Measurements from ENCODE around the gene HYAL3. TPM values are rescaled to one million over a fixed set of nuclear protein-coding genes. Genes with fewer than 3 reads are reported as not detected.

The HYAL3 gene
- total and polyA plus RNA-seq, 5 donors from 2014 or later, result 1.8 to 8.3 (median 3.3) TPM

- ATAC-seq (ENCODE audit: low read depth in 2 of 2), result no peak
- Mint-ChIP-seq H3K27me3 (peaks cover 28% of the 10 kb centered on the region), H3K4me1 (peaks cover 0 to 10% (median 6%) of the 10 kb centered on the region in 4 donors), H3K27ac (no peak overlapping the region), H3K4me3 (no peak overlapping the region), H3K36me3 (no peaks in the 10 kb centered on the region), H3K9me3 (peaks cover 0 to 2% (median 0%) of the 10 kb centered on the region in 7 donors)
- Histone ChIP-seq H3K27me3 (ENCODE audit: control insufficient read depth, insufficient read depth, low read length) (no peaks in the 10 kb centered on the region), H3K36me3 (ENCODE audit: control insufficient read depth, insufficient read depth, low read length) (no peaks in the 10 kb centered on the region), H3K9me3 (ENCODE audit: control insufficient read depth in 2 of 2, low read length in 2 of 2) (no peaks in the 10 kb centered on the region), H3K27ac (ENCODE audit: insufficient read depth, low read length, poor library complexity, severe bottlenecking) (no peak overlapping the region), H3K4me1 (ENCODE audit: control insufficient read depth, insufficient read depth, low read length, poor library complexity, severe bottlenecking) (peaks cover 4% of the 10 kb centered on the region), H3K4me3 (ENCODE audit: low read depth, low read length) (no peak overlapping the region)
- DNase-seq, result no peak
Measured at GRCh38 chr3:50268276-50268675, 30.9 kb downstream of the HYAL3 start.

- Mint-ChIP-seq H3K9me3 (peaks cover 0 to 2% (median 0%) of the 10 kb centered on the region in 7 donors), H3K4me3 (no peak overlapping the region), H3K36me3 (no peaks in the 10 kb centered on the region), H3K27ac (no peak overlapping the region), H3K27me3 (peaks cover 22% of the 10 kb centered on the region), H3K4me1 (peaks cover 0 to 5% (median 1%) of the 10 kb centered on the region in 4 donors)
- DNase-seq (no peak), ATAC-seq (ENCODE audit: low read depth in 2 of 2) (no peak)
- Histone ChIP-seq H3K9me3 (ENCODE audit: control insufficient read depth in 2 of 2, low read length in 2 of 2) (no peaks in the 10 kb centered on the region), H3K27me3 (ENCODE audit: control insufficient read depth, insufficient read depth, low read length) (no peaks in the 10 kb centered on the region), H3K4me3 (ENCODE audit: low read depth, low read length) (no peak overlapping the region), H3K27ac (ENCODE audit: insufficient read depth, low read length, poor library complexity, severe bottlenecking) (no peak overlapping the region), H3K4me1 (ENCODE audit: control insufficient read depth, insufficient read depth, low read length, poor library complexity, severe bottlenecking) (no peaks in the 10 kb centered on the region), H3K36me3 (ENCODE audit: control insufficient read depth, insufficient read depth, low read length) (no peaks in the 10 kb centered on the region)
Measured at GRCh38 chr3:50267280-50267913, 31.8 kb downstream of the HYAL3 start.

DNA sequence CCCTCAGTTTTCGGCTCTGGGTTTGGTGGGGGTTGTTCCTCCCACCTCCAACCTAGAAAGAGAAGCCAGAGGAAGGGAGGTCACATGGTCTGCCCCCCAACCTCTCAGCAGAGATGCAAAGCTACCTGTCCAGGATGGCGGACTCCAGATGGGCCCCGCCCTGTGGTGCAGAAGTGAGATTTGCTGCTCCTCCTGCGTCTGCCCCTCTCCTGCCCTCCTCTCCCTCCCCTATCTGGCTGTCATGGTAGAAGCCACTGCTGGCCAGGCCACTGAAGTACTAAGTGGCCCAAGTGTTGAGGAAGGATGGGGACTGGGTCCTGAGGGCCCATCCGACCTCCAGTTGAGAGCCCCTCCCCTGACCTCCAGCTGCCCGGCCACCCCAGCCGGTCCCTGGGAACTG, 32.4 kb downstream of the HYAL3 start:
- Mint-ChIP-seq H3K27me3 (peaks cover 18% of the 10 kb centered on the region), H3K9me3 (peaks cover 0 to 2% (median 0%) of the 10 kb centered on the region in 7 donors), H3K27ac (no peak overlapping the region), H3K4me1 (peaks cover 0 to 4% (median 1%) of the 10 kb centered on the region in 4 donors), H3K36me3 (no peaks in the 10 kb centered on the region), H3K4me3 (no peak overlapping the region)
- DNase-seq (no peak), ATAC-seq (ENCODE audit: low read depth in 2 of 2) (no peak)
- Histone ChIP-seq H3K4me3 (ENCODE audit: low read depth, low read length) (no peak overlapping the region), H3K36me3 (ENCODE audit: control insufficient read depth, insufficient read depth, low read length) (no peaks in the 10 kb centered on the region), H3K27me3 (ENCODE audit: control insufficient read depth, insufficient read depth, low read length) (no peaks in the 10 kb centered on the region), H3K4me1 (ENCODE audit: control insufficient read depth, insufficient read depth, low read length, poor library complexity, severe bottlenecking) (no peaks in the 10 kb centered on the region), H3K9me3 (ENCODE audit: control insufficient read depth in 2 of 2, low read length in 2 of 2) (no peaks in the 10 kb centered on the region), H3K27ac (ENCODE audit: insufficient read depth, low read length, poor library complexity, severe bottlenecking) (no peak overlapping the region)

DNA sequence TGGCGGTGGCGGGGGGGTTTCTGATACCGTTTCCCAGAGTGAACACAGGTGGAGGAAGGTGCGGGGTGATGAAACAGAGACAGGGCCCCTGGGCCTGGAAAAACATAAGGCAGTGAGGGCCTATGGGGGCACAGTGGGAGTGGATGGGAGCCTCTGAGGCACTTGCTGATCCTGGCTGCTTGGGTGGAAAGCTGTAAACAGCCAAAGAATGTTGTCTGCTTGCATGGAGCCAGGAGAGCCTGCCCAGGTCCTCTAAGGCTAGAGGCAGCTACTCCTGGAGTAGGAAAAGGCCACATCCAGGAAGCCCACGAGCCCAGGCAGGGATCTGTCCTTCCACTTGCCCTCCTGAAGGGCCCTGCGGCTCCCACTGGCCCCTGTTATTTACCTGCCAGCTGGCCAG, 33.2 kb downstream of the HYAL3 start:
- Histone ChIP-seq H3K27ac (ENCODE audit: insufficient read depth, low read length, poor library complexity, severe bottlenecking) (no peak overlapping the region), H3K27me3 (ENCODE audit: control insufficient read depth, insufficient read depth, low read length) (no peaks in the 10 kb centered on the region), H3K9me3 (ENCODE audit: control insufficient read depth in 2 of 2, low read length in 2 of 2) (no peaks in the 10 kb centered on the region), H3K4me3 (ENCODE audit: low read depth, low read length) (no peak overlapping the region), H3K36me3 (ENCODE audit: control insufficient read depth, insufficient read depth, low read length) (no peaks in the 10 kb centered on the region), H3K4me1 (ENCODE audit: control insufficient read depth, insufficient read depth, low read length, poor library complexity, severe bottlenecking) (no peaks in the 10 kb centered on the region)
- Mint-ChIP-seq H3K4me3 (peak overlapping the region in 2 of 4 donors; percentile 25 to 88), H3K27me3 (peaks cover 12% of the 10 kb centered on the region), H3K27ac (no peak overlapping the region), H3K36me3 (no peaks in the 10 kb centered on the region), H3K9me3 (peaks cover 0 to 2% (median 0%) of the 10 kb centered on the region in 7 donors), H3K4me1 (peaks cover 0 to 3% (median 0%) of the 10 kb centered on the region in 4 donors)
- DNase-seq (no peak), ATAC-seq (ENCODE audit: low read depth in 2 of 2) (no peak)

DNA sequence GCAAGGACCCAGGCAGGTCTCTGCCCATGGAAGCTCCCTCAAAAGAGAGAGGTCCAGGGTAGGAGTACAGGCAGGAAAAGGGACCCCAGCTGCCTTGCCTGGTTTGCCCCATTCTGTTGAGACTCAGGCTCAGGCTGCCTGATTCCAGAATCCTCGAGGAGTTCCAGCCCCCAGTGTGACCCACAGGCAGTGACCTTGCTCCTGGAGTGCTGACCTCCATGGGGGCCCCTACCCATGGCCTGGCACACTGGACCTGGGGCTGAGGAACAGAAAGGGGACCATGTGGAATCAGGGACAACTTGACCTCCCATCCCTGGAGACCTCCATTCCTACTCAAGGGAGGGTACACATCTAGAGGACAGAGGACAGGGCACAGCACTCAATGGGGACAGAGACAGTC, 33.6 kb downstream of the HYAL3 start:
- Histone ChIP-seq H3K9me3 (ENCODE audit: control insufficient read depth in 2 of 2, low read length in 2 of 2) (no peaks in the 10 kb centered on the region), H3K36me3 (ENCODE audit: control insufficient read depth, insufficient read depth, low read length) (no peaks in the 10 kb centered on the region), H3K27me3 (ENCODE audit: control insufficient read depth, insufficient read depth, low read length) (no peaks in the 10 kb centered on the region), H3K4me3 (ENCODE audit: low read depth, low read length) (no peak overlapping the region), H3K4me1 (ENCODE audit: control insufficient read depth, insufficient read depth, low read length, poor library complexity, severe bottlenecking) (peaks cover 2% of the 10 kb centered on the region), H3K27ac (ENCODE audit: insufficient read depth, low read length, poor library complexity, severe bottlenecking) (no peak overlapping the region)
- H3K27me3 Mint-ChIP-seq, result peaks cover 12% of the 10 kb centered on the region
- peaks cover 0 to 3% (median under 1%) of the 10 kb centered on the region in 4 donors for H3K4me1 Mint-ChIP-seq
- H3K36me3 Mint-ChIP-seq, result no peaks in the 10 kb centered on the region
- ATAC-seq (ENCODE audit: low read depth in 2 of 2) (no peak), DNase-seq (no peak)
- H3K27ac Mint-ChIP-seq, result no peak overlapping the region
- peak overlapping the region in 1 of 4 donors; percentile 25 for H3K4me3 Mint-ChIP-seq
- H3K9me3 Mint-ChIP-seq, result peaks cover 0 to 2% (median 0%) of the 10 kb centered on the region in 7 donors

DNA sequence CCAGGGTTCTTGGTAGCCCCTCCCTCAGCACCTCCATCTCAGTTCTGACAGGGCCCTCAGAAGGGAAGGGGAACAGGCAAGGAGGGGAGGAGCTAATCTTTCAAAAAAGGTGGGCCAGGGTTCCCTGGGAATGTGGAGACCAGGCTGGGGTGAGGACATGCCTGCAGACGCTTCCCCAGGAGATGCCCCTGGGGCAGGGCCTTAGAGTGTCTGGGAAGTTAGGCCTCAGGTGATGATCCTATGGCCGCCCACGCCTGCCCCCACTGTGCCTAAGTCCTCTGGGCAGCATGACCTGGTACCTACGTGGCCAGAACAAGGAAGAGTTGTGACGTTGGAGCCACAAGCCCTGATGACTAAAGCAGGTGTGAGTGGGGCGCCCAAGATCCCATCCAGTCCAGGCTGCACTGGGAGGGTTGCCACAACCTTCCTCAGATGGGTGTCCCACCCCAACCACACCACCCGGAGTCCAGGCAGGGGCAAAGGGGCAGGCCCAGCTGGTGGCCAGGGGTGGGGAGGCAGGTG, 34.2 kb downstream of the HYAL3 start:
- no peak overlapping the region for H3K27ac Mint-ChIP-seq
- H3K27me3 ChIP-seq (ENCODE audit: control insufficient read depth, insufficient read depth, low read length), result no peaks in the 10 kb centered on the region
- no peak overlapping the region for H3K27ac ChIP-seq (ENCODE audit: insufficient read depth, low read length, poor library complexity, severe bottlenecking)
- H3K27me3 Mint-ChIP-seq, result peaks cover 12% of the 10 kb centered on the region
- peaks cover 0 to 3% (median 1%) of the 10 kb centered on the region in 4 donors for H3K4me1 Mint-ChIP-seq
- DNase-seq, result no peak
- H3K4me1 ChIP-seq (ENCODE audit: control insufficient read depth, insufficient read depth, low read length, poor library complexity, severe bottlenecking), result peaks cover 5% of the 10 kb centered on the region
- no peak overlapping the region for H3K4me3 ChIP-seq (ENCODE audit: low read depth, low read length)
- no peaks in the 10 kb centered on the region for H3K36me3 Mint-ChIP-seq
- no peaks in the 10 kb centered on the region for H3K9me3 ChIP-seq (ENCODE audit: control insufficient read depth in 2 of 2, low read length in 2 of 2)
- H3K9me3 Mint-ChIP-seq, result peaks cover 0 to 2% (median 0%) of the 10 kb centered on the region in 7 donors
- no peaks in the 10 kb centered on the region for H3K36me3 ChIP-seq (ENCODE audit: control insufficient read depth, insufficient read depth, low read length)
- no peak for ATAC-seq (ENCODE audit: low read depth in 2 of 2)
- no peak overlapping the region for H3K4me3 Mint-ChIP-seq

DNA sequence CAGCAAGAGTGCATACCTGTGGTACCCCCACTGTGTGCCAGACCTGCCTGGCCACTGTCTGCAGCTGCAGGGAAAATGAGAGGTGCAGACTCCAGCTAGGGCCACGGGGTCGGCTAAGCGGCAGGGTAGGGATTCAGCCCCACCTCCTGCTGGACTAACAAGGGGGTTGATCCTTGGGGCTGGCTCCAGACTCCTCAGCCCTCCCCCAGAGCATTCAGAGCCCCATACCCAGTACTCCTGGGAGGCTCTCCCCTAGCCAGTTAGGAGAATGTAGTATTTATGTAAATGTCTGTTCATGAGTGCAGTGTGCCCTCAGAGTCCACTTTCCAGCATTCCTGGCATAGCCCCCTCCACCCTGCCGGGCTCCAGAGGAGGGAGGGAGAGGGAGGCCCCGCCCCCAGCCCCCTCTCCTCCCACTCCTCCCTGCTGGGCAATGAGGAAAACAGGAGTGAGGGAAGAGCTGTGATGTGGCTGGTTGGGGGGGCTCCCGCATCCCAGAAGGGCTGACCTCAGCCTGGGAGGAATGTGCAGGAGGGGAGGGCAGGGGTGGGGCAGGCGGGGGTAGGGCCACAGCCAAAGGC, 34.7 kb downstream of the HYAL3 start:
- Mint-ChIP-seq H3K27me3 (peaks cover 12% of the 10 kb centered on the region), H3K9me3 (peaks cover 0 to 2% (median 0%) of the 10 kb centered on the region in 7 donors), H3K4me1 (peaks cover 0 to 7% (median 3%) of the 10 kb centered on the region in 4 donors), H3K36me3 (no peaks in the 10 kb centered on the region), H3K27ac (no peak overlapping the region), H3K4me3 (no peak overlapping the region)
- H3K4me3 ChIP-seq (ENCODE audit: low read depth, low read length), result no peak overlapping the region
- H3K9me3 ChIP-seq (ENCODE audit: control insufficient read depth in 2 of 2, low read length in 2 of 2), result no peaks in the 10 kb centered on the region
- no peaks in the 10 kb centered on the region for H3K36me3 ChIP-seq (ENCODE audit: control insufficient read depth, insufficient read depth, low read length)
- H3K27ac ChIP-seq (ENCODE audit: insufficient read depth, low read length, poor library complexity, severe bottlenecking), result no peak overlapping the region
- DNase-seq (no peak), ATAC-seq (ENCODE audit: low read depth in 2 of 2) (no peak)
- no peaks in the 10 kb centered on the region for H3K27me3 ChIP-seq (ENCODE audit: control insufficient read depth, insufficient read depth, low read length)
- H3K4me1 ChIP-seq (ENCODE audit: control insufficient read depth, insufficient read depth, low read length, poor library complexity, severe bottlenecking), result peaks cover 10% of the 10 kb centered on the region

All from CD4-positive, CD25-positive, alpha-beta regulatory T cell (primary cell).